Measurements from ENCODE around the gene HOXC4. TPM values are rescaled to one million over a fixed set of nuclear protein-coding genes. Genes with fewer than 3 reads are reported as not detected.
A peak's percentile ranks its signal among the peaks of the same experiment; 100 is the strongest.

HOXC4 gene
- total RNA-seq, 2 experiments from 2014 or later, result 0.56 to 1.0 TPM

- H3K4me3 Mint-ChIP-seq, result no peak overlapping the region
- H3K9me3 Mint-ChIP-seq, result no peaks in the 10 kb centered on the region
- DNase-seq, result no peak
These were observed 32.1 kb upstream of the HOXC4 start for GRCh38 chr12:54021432-54022013.

GRCh38 chr12:54022960-54023884, 30.4 kb upstream of the HOXC4 start:
- Mint-ChIP-seq H3K9me3 (no peaks in the 10 kb centered on the region), H3K27me3 (peaks cover 91% of the 10 kb centered on the region), H3K27ac (no peak overlapping the region), H3K4me3 (no peak overlapping the region), H3K36me3 (no peaks in the 10 kb centered on the region), H3K4me1 (peaks cover 20% of the 10 kb centered on the region)
- no peak for DNase-seq

More at GRCh38 chr12:54021432-54022013, 32.1 kb upstream of the HOXC4 start:
- no peak overlapping the region for H3K27ac Mint-ChIP-seq
- H3K27me3 Mint-ChIP-seq, result peaks cover 88% of the 10 kb centered on the region
- peaks cover 21% of the 10 kb centered on the region for H3K4me1 Mint-ChIP-seq
- H3K36me3 Mint-ChIP-seq, result peaks cover 2% of the 10 kb centered on the region

GRCh38 chr12:54024127-54024526, 29.5 kb upstream of the HOXC4 start:
- H3K27me3 Mint-ChIP-seq, result peaks cover 95% of the 10 kb centered on the region
- no peaks in the 10 kb centered on the region for H3K9me3 Mint-ChIP-seq
- H3K4me1 Mint-ChIP-seq, result peaks cover 21% of the 10 kb centered on the region
- no peaks in the 10 kb centered on the region for H3K36me3 Mint-ChIP-seq
- no peak overlapping the region for H3K4me3 Mint-ChIP-seq
- no peak for DNase-seq
- no peak overlapping the region for H3K27ac Mint-ChIP-seq

GRCh38 chr12:54024581-54025305, 28.9 kb upstream of the HOXC4 start:
- H3K4me1 Mint-ChIP-seq, result peaks cover 25% of the 10 kb centered on the region
- H3K36me3 Mint-ChIP-seq, result no peaks in the 10 kb centered on the region
- H3K27me3 Mint-ChIP-seq, result peaks cover 95% of the 10 kb centered on the region
- H3K4me3 Mint-ChIP-seq, result no peak overlapping the region
- no peak overlapping the region for H3K27ac Mint-ChIP-seq
- no peaks in the 10 kb centered on the region for H3K9me3 Mint-ChIP-seq
- DNase-seq, result no peak

GRCh38 chr12:54025499-54026405, 27.9 kb upstream of the HOXC4 start:
- no peaks in the 10 kb centered on the region for H3K9me3 Mint-ChIP-seq

GRCh38 chr12:54026640-54027441, 26.8 kb upstream of the HOXC4 start:
- Mint-ChIP-seq H3K4me1 (peaks cover 23% of the 10 kb centered on the region), H3K36me3 (no peaks in the 10 kb centered on the region), H3K9me3 (no peaks in the 10 kb centered on the region), H3K27ac (no peak overlapping the region), H3K27me3 (peaks cover 98% of the 10 kb centered on the region), H3K4me3 (no peak overlapping the region)
- no peak for DNase-seq

More at GRCh38 chr12:54025499-54026405, 27.9 kb upstream of the HOXC4 start:
- no peak for DNase-seq
- Mint-ChIP-seq H3K4me1 (peaks cover 29% of the 10 kb centered on the region), H3K36me3 (no peaks in the 10 kb centered on the region), H3K27me3 (peaks cover 98% of the 10 kb centered on the region), H3K27ac (no peak overlapping the region), H3K4me3 (no peak overlapping the region)

GRCh38 chr12:54027442-54027786, 26.2 kb upstream of the HOXC4 start:
- Mint-ChIP-seq H3K36me3 (no peaks in the 10 kb centered on the region), H3K9me3 (no peaks in the 10 kb centered on the region), H3K4me3 (no peak overlapping the region), H3K4me1 (peaks cover 26% of the 10 kb centered on the region), H3K27me3 (peaks cover 98% of the 10 kb centered on the region), H3K27ac (no peak overlapping the region)
- no peak for DNase-seq

GRCh38 chr12:54028314-54029201, 25.1 kb upstream of the HOXC4 start, which contains the start of gene HOXC6:
HOXC6 (plus strand) TSS chr12:54028440; CDS start chr12:54028522, 82 bp downstream.
- Mint-ChIP-seq H3K27me3 (peaks cover 98% of the 10 kb centered on the region), H3K9me3 (no peaks in the 10 kb centered on the region), H3K4me1 (peaks cover 33% of the 10 kb centered on the region), H3K27ac (no peak within 1 kb of the TSS), H3K4me3 (peak within 1 kb of the TSS; percentile 6), H3K36me3 (no peaks in the 10 kb centered on the region)
- no peak for DNase-seq

- no peak overlapping the region for H3K27ac Mint-ChIP-seq
- H3K9me3 Mint-ChIP-seq, result no peaks in the 10 kb centered on the region
- H3K4me1 Mint-ChIP-seq, result peaks cover 36% of the 10 kb centered on the region
- no peak overlapping the region for H3K4me3 Mint-ChIP-seq
- peaks cover 97% of the 10 kb centered on the region for H3K27me3 Mint-ChIP-seq
- no peaks in the 10 kb centered on the region for H3K36me3 Mint-ChIP-seq
- DNase-seq, result no peak
These were observed 23.9 kb upstream of the HOXC4 start for GRCh38 chr12:54029529-54030441.

- peaks cover 97% of the 10 kb centered on the region for H3K27me3 Mint-ChIP-seq
- peaks cover 39% of the 10 kb centered on the region for H3K4me1 Mint-ChIP-seq
- H3K27ac Mint-ChIP-seq, result no peak overlapping the region
- H3K36me3 Mint-ChIP-seq, result no peaks in the 10 kb centered on the region
- H3K4me3 Mint-ChIP-seq, result no peak overlapping the region
- H3K9me3 Mint-ChIP-seq, result no peaks in the 10 kb centered on the region
- DNase-seq, result no peak
These were observed 23.2 kb upstream of the HOXC4 start for GRCh38 chr12:54030442-54030801.

GRCh38 chr12:54030889-54031471, 22.7 kb upstream of the HOXC4 start:
- Mint-ChIP-seq H3K27me3 (peaks cover 97% of the 10 kb centered on the region), H3K9me3 (no peaks in the 10 kb centered on the region), H3K4me1 (peaks cover 37% of the 10 kb centered on the region), H3K27ac (no peak overlapping the region), H3K36me3 (no peaks in the 10 kb centered on the region), H3K4me3 (no peak overlapping the region)
- no peak for DNase-seq

- no peak for DNase-seq
- Mint-ChIP-seq H3K27ac (no peak overlapping the region), H3K27me3 (peaks cover 96% of the 10 kb centered on the region), H3K4me1 (peaks cover 35% of the 10 kb centered on the region), H3K36me3 (no peaks in the 10 kb centered on the region), H3K4me3 (no peak overlapping the region), H3K9me3 (no peaks in the 10 kb centered on the region)
These were observed 22.2 kb upstream of the HOXC4 start for GRCh38 chr12:54031480-54031879.
